Gastroesophageal sphincter (tissue), 3 donors: ENCODE data around the gene XRCC4.

Experiments used
- POLR2A ChIP-seq, 2 donors: fragments of 450-650 bp; IDR thresholded peaks; one replicate each; pipeline ENCODE4 v1.6.1; 2017; ENCODE audit warnings: antibody characterized with exemption in 2 of 2, mild to moderate bottlenecking in 2 of 2, moderate library complexity in 1 of 2
- TF ChIP-seq, protein P1 (sequence below), 4 experiments: fragments of 200-600 bp in 2 of 4; fragments of 450-650 bp in 2 of 4; sonication (generic) in 1 of 4; IDR thresholded peaks; one replicate each; pipeline ENCODE4 v1.5.1; 2017 to 2019; ENCODE audit warnings: antibody characterized with exemption in 4 of 4, mild to moderate bottlenecking in 2 of 4, moderate library complexity in 2 of 4

DNA sequence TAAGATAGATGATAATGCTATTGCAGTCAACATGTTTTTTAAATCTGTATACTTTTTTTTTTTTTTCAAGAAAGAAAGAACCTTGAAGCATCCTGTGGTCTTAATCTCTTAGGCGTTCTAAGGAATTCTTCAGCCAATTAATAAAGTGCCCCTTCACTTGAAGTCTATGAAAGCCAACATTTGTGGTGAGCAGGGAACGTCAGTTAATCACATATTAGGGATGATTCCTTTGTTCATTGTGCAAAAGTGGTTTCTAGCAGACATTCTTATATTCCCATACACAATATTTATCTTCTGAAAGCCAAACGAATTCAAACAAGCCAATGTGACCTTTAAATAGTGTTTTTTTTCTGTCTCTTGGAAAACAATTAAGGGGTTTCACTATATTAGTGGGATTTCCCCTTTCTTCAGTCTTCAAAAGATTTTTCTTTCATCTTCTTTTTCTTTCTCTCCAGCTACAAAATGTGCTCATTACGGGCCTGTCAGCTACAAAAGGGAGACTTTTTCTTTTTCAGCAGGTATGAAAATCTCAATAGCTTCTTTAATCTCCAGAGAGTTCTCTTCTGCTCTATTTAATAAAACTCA, 40.3 kb upstream of the XRCC4 start:
- TF ChIP-seq, protein P1, sequence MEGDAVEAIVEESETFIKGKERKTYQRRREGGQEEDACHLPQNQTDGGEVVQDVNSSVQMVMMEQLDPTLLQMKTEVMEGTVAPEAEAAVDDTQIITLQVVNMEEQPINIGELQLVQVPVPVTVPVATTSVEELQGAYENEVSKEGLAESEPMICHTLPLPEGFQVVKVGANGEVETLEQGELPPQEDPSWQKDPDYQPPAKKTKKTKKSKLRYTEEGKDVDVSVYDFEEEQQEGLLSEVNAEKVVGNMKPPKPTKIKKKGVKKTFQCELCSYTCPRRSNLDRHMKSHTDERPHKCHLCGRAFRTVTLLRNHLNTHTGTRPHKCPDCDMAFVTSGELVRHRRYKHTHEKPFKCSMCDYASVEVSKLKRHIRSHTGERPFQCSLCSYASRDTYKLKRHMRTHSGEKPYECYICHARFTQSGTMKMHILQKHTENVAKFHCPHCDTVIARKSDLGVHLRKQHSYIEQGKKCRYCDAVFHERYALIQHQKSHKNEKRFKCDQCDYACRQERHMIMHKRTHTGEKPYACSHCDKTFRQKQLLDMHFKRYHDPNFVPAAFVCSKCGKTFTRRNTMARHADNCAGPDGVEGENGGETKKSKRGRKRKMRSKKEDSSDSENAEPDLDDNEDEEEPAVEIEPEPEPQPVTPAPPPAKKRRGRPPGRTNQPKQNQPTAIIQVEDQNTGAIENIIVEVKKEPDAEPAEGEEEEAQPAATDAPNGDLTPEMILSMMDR (IDR thresholded peaks at IDR 0.05), result no peak
- no peak for TF ChIP-seq POLR2A (IDR thresholded peaks at IDR 0.05)
